Vagina (tissue), 2 donors: ENCODE measurements around the gene CUL4A. TPM values are rescaled to one million over a fixed set of nuclear protein-coding genes. Genes with fewer than 3 reads are reported as not detected.

ENCODE experiments used
- DNase-seq, 2 donors: peaks; one replicate each; pipeline ENCODE4 v3.0.0-alpha.2; 2017; ENCODE audit errors: extremely low spot score in 2 of 2
- H3K27ac ChIP-seq: fragments of 200-600 bp; sonication (generic); one replicate; pipeline ENCODE4 v1.5.1; 2019
- H3K27me3 ChIP-seq: fragments of 200-600 bp; sonication (generic); one replicate; pipeline ENCODE4 v1.5.1; 2019
- H3K36me3 ChIP-seq, 2 donors: fragments of 200-600 bp; sonication (generic); one replicate each; pipeline ENCODE4 v1.5.1; 2017 to 2019
- H3K4me1 ChIP-seq: fragments of 200-600 bp; sonication (generic); one replicate; pipeline ENCODE4 v1.5.1; 2019
- H3K4me3 ChIP-seq, 2 donors: fragments of 200-600 bp; sonication (generic); 1 replicate in 1 of 2; 2 replicates in 1 of 2; pipeline ENCODE4 v1.5.1; 2016 to 2019
- H3K9me3 ChIP-seq: fragments of 200-600 bp; sonication (generic); one replicate; pipeline ENCODE4 v1.5.1; 2019
- POLR2A ChIP-seq, 2 donors: fragments of 450-650 bp; IDR thresholded peaks; one replicate each; pipeline ENCODE4 v1.6.1; 2017; ENCODE audit warnings: antibody characterized with exemption in 2 of 2, mild to moderate bottlenecking in 2 of 2, moderate library complexity in 2 of 2
- POLR2AphosphoS5 ChIP-seq, 2 donors: sonication (generic); formaldehyde crosslinking; IDR thresholded peaks; one replicate each; pipeline ENCODE4 v1.9.0; 2017; ENCODE audit warnings: antibody characterized with exemption in 2 of 2, mild to moderate bottlenecking in 2 of 2, low read depth in 1 of 2; ENCODE audit not compliant: insufficient read depth in 1 of 2
- intact Hi-C: fragments of 100-400 bp; cut with DNase I; formaldehyde crosslinking; loops from one replicate; pipeline ENCODE4 v1.15.1; 2023
- total RNA-seq: library from RNA; depleted of rRNA; stranded (reverse); fragments of >200 nt; gene quantifications from one replicate; pipeline ENCODE4 v1.2.3, GENCODE V29; 2016
- TF ChIP-seq, protein P1 (sequence below), 3 experiments: fragments of 450-650 bp in 2 of 3; fragments of 200-600 bp in 1 of 3; sonication (generic) in 1 of 3; IDR thresholded peaks; one replicate each; pipeline ENCODE4 v1.5.1; 2017 to 2019; ENCODE audit warnings: antibody characterized with exemption in 3 of 3, mild to moderate bottlenecking in 2 of 3, moderate library complexity in 2 of 3

CUL4A gene
- total RNA-seq, 1 donor from 2014 or later: 110 TPM

DNA sequence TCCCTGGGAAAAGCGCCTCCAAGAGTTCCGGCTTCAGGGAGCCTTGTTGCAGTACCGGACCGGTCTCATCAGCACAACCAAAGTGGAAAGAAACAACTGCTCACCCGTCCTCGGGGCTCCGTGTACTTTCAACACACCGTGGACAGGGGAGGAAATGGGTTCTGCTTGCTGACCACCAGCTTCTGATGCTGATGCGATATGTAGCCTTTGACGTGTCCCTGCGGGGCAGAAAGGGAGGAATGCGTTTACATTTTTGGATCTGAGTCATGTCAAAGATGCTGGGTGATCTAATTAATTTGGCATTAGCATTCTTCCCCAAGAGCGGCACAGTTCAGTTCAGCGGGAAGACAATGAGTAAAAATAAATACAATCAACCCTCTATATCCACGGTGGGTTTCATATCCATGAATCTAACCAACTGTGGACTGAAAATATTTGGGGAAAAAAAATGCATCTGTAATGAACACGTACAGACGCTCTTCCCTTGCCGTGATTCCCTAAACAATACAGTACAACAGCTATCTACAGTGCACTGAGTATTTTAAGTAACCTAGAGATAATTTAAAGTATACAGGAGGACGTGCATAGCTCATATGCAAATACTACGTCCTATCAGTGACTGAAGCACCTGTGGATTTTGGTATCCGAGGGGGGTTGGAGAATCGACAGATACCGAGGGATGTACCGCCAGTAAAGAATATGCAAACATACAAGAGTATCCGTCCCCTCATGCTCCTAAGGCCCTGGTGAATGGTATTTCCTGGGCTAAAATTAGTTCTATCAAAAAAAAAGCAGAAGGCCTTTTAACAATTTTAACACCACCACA, 31.1 kb upstream of the CUL4A start:
- intact Hi-C loops: no loop called here
- TF ChIP-seq POLR2AphosphoS5 (IDR thresholded peaks at IDR 0.05; ENCODE audit: insufficient read depth in 1 of 2, low read depth in 1 of 2): no peak
- TF ChIP-seq, protein P1, sequence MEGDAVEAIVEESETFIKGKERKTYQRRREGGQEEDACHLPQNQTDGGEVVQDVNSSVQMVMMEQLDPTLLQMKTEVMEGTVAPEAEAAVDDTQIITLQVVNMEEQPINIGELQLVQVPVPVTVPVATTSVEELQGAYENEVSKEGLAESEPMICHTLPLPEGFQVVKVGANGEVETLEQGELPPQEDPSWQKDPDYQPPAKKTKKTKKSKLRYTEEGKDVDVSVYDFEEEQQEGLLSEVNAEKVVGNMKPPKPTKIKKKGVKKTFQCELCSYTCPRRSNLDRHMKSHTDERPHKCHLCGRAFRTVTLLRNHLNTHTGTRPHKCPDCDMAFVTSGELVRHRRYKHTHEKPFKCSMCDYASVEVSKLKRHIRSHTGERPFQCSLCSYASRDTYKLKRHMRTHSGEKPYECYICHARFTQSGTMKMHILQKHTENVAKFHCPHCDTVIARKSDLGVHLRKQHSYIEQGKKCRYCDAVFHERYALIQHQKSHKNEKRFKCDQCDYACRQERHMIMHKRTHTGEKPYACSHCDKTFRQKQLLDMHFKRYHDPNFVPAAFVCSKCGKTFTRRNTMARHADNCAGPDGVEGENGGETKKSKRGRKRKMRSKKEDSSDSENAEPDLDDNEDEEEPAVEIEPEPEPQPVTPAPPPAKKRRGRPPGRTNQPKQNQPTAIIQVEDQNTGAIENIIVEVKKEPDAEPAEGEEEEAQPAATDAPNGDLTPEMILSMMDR (IDR thresholded peaks at IDR 0.05): no peak
- TF ChIP-seq POLR2A (IDR thresholded peaks at IDR 0.05): no peak
- H3K36me3 ChIP-seq: peaks cover 0 to 72% of the 10 kb centered on the region in 2 donors
- H3K4me3 ChIP-seq: no peak overlapping the region
- H3K4me1 ChIP-seq: no peaks in the 10 kb centered on the region
- no peaks in the 10 kb centered on the region for H3K9me3 ChIP-seq
- peak in 1 of 2 donors; percentile 25 for DNase-seq
- no peak overlapping the region for H3K27ac ChIP-seq
- H3K27me3 ChIP-seq: no peaks in the 10 kb centered on the region

DNA sequence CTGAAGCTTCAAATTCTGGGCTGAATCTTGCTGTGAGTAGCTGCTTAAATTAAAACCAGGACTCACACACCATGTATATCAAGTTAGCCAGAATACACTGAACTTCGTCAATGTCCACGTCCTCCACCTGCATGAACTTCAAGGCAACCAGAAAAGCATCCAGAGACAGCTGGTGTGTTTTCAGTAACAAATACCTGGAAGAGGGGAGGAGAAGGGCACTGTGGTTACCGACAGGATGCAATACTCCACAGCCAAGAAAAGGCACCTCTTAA, 30.6 kb upstream of the CUL4A start:
- H3K27ac ChIP-seq: no peak overlapping the region
- no peaks in the 10 kb centered on the region for H3K4me1 ChIP-seq
- no peak overlapping the region for H3K4me3 ChIP-seq
- intact Hi-C loops: no loop called here
- H3K27me3 ChIP-seq: no peaks in the 10 kb centered on the region
- TF ChIP-seq POLR2A (IDR thresholded peaks at IDR 0.05): no peak
- no peak for TF ChIP-seq POLR2AphosphoS5 (IDR thresholded peaks at IDR 0.05; ENCODE audit: insufficient read depth in 1 of 2, low read depth in 1 of 2)
- no peaks in the 10 kb centered on the region for H3K9me3 ChIP-seq
- peaks cover 0 to 77% of the 10 kb centered on the region in 2 donors for H3K36me3 ChIP-seq
- DNase-seq: no peak

DNA sequence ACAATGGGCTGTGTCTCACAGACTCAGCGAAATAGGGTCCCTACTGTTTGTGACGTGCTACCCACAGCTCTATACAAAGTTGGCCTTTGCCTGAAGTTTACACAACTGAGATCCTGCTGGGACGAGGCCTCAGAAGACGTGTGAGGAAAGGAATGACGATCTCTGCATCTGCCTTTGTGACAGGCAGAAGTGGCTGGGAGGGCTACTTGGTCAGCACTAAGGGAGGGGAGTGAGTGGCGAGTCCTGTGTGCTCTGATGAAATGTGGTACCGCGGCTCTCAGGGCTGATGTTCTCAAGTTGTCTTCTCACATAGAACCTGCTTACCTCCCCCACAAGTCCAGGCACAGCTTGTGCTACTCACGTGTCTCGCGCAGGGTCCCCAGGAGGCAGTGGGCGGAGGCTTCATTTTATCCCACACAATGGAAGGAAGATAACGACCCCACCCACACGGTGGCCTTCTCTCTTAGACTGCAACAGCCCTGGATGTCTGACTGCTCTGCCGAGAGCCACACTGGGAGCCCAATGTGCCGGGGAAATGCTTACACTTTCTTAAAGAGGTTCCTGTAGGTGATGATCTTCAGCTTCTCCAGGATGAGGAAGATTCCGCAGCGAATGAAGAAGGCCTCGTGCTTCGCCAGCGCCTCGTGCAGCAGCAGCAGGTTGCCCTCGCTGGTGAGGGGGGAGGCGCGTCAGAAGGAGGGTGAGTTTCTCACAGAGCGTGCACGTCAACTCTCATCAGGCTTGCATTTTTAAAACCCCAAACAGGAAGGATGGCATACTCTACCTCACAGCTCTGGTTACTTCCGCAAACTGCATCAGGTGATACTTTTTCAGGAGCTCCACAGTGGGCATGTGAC, 29.8 kb upstream of the CUL4A start:
- peaks cover 0 to 80% of the 10 kb centered on the region in 2 donors for H3K36me3 ChIP-seq
- DNase-seq: peak in 1 of 2 donors; percentile 58
- H3K27me3 ChIP-seq: no peaks in the 10 kb centered on the region
- no peaks in the 10 kb centered on the region for H3K9me3 ChIP-seq
- H3K4me1 ChIP-seq: no peaks in the 10 kb centered on the region
- intact Hi-C loops: no loop called here
- TF ChIP-seq POLR2A (IDR thresholded peaks at IDR 0.05): no peak
- no peak for TF ChIP-seq POLR2AphosphoS5 (IDR thresholded peaks at IDR 0.05; ENCODE audit: insufficient read depth in 1 of 2, low read depth in 1 of 2)
- TF ChIP-seq, protein P1 (IDR thresholded peaks at IDR 0.05): no peak
- H3K4me3 ChIP-seq: no peak overlapping the region
- no peak overlapping the region for H3K27ac ChIP-seq

GRCh38 chr13:113182046-113182445, 27.4 kb upstream of the CUL4A start:
- no peak for TF ChIP-seq POLR2AphosphoS5 (IDR thresholded peaks at IDR 0.05; ENCODE audit: insufficient read depth in 1 of 2, low read depth in 1 of 2)
- H3K27me3 ChIP-seq: no peaks in the 10 kb centered on the region
- DNase-seq: no peak
- H3K9me3 ChIP-seq: no peaks in the 10 kb centered on the region
- no peaks in the 10 kb centered on the region for H3K4me1 ChIP-seq
- intact Hi-C loops: no loop called here
- H3K36me3 ChIP-seq: peaks cover 0 to 64% of the 10 kb centered on the region in 2 donors
- H3K4me3 ChIP-seq: no peak overlapping the region
- no peak overlapping the region for H3K27ac ChIP-seq

GRCh38 chr13:113183450-113184129, 25.8 kb upstream of the CUL4A start:
- H3K9me3 ChIP-seq: no peaks in the 10 kb centered on the region
- H3K36me3 ChIP-seq: peaks cover 0 to 54% of the 10 kb centered on the region in 2 donors
- DNase-seq: no peak
- no peak overlapping the region for H3K27ac ChIP-seq
- no peaks in the 10 kb centered on the region for H3K27me3 ChIP-seq
- no peaks in the 10 kb centered on the region for H3K4me1 ChIP-seq
- TF ChIP-seq, protein P1 (IDR thresholded peaks at IDR 0.05): no peak
- TF ChIP-seq POLR2A (IDR thresholded peaks at IDR 0.05) (no peak), POLR2AphosphoS5 (IDR thresholded peaks at IDR 0.05; ENCODE audit: insufficient read depth in 1 of 2, low read depth in 1 of 2) (no peak)
- no peak overlapping the region for H3K4me3 ChIP-seq
- intact Hi-C loops: no loop called here
